ENCODE results near the gene TSC1. TPM values are rescaled to one million over a fixed set of nuclear protein-coding genes. Genes with fewer than 3 reads are reported as not detected.

Gene TSC1
- total and polyA plus RNA-seq, 2 donors (not counting 3 experiments of a cell fraction or from before 2014, with no cell fraction given) = 43.9 to 51.2 TPM

DNA sequence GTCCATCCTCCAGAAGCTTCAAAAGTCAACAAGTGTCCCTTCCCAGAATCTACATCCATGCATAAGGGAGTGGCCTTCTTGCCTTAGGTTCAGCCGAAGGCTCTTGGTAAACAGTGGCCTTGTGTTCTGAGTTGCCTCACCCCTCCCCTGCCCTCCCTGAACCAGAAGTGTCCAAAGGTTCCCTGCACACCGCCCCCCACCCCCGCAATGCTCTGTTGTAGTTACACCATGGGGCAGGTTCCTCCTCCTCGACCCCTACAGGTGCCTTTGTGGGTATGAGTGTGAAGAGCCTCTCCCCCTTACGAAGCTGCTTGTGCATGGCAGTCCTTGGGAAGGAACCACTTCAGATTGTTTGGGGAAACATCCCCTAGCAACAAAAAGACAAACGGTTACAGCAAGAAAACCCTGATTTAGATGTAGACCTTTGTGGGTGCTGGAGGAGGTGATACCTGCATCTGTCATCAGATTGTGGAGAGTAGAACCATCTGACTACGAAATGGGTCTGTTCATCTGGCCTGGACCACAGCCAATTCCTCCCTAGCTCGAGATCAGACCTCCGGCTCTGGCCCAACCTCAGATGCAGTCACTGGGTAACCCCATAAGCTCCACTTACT lies 58.6 kb downstream of the TSC1 start:
- Histone ChIP-seq H3K27me3 (ENCODE audit: control insufficient read depth in 2 of 2, insufficient read depth in 2 of 2, low read length in 2 of 2) (no peaks in the 10 kb centered on the region), H3K4me2 (ENCODE audit: insufficient read depth, low read length) (no peak overlapping the region), H3K36me3 (ENCODE audit: control insufficient read depth in 2 of 2, extremely low read depth in 1 of 2, insufficient read depth in 2 of 2, low read length in 2 of 2) (no peaks in the 10 kb centered on the region), H2AFZ (ENCODE audit: low read depth, low read length) (no peak overlapping the region), H3K79me2 (ENCODE audit: control insufficient read depth, insufficient read depth, low read length) (no peaks in the 10 kb centered on the region), H4K20me1 (replicated peaks; ENCODE audit: control insufficient read depth, extremely low read depth, insufficient read depth, low read length) (no peaks in the 10 kb centered on the region), H3K9me1 (replicated peaks; ENCODE audit: control insufficient read depth, extremely low read depth, insufficient read depth, low read length) (no peaks in the 10 kb centered on the region), H3K4me3 (replicated peaks in 1 of 3; ENCODE audit: insufficient read depth in 1 of 3, low read depth in 1 of 3, low read length in 3 of 3) (no peak overlapping the region), H3K9me3 (replicated peaks; ENCODE audit: control insufficient read depth, insufficient read depth, low read length) (no peaks in the 10 kb centered on the region), H3K27ac (ENCODE audit: insufficient read depth, low read depth, low read length) (no peak overlapping the region), H3K9ac (replicated peaks; ENCODE audit: extremely low read depth, insufficient read depth, low read length) (no peak overlapping the region), H3K4me1 (ENCODE audit: control insufficient read depth, extremely low read depth, insufficient read depth, low read length) (no peaks in the 10 kb centered on the region)
- intact Hi-C loops (cut with micrococcal nuclease) = no loop called here
- BruUV-seq (replicated peaks) = no TSS peak
- dilution Hi-C loops (cut with MboI; ENCODE audit: extremely low pct_ligation_motif_present, low sequenced_read_pairs) = no loop called here
- DNase-seq (ENCODE audit: low read depth, low spot score) (no peak), FAIRE-seq (no peak)
- TF ChIP-seq, protein P1, sequence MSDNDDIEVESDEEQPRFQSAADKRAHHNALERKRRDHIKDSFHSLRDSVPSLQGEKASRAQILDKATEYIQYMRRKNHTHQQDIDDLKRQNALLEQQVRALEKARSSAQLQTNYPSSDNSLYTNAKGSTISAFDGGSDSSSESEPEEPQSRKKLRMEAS (IDR thresholded peaks at IDR 0.05; ENCODE audit: insufficient read depth, insufficient read length) = no peak
- no peak for TF ChIP-seq JUN (IDR thresholded peaks at IDR 0.05; ENCODE audit: borderline replicate concordance, insufficient read depth, insufficient read length, low read depth)
- TF ChIP-seq POLR2A (IDR thresholded peaks at IDR 0.05; ENCODE audit: low read depth, low read length) = no peak
- TF ChIP-seq, protein P2, sequence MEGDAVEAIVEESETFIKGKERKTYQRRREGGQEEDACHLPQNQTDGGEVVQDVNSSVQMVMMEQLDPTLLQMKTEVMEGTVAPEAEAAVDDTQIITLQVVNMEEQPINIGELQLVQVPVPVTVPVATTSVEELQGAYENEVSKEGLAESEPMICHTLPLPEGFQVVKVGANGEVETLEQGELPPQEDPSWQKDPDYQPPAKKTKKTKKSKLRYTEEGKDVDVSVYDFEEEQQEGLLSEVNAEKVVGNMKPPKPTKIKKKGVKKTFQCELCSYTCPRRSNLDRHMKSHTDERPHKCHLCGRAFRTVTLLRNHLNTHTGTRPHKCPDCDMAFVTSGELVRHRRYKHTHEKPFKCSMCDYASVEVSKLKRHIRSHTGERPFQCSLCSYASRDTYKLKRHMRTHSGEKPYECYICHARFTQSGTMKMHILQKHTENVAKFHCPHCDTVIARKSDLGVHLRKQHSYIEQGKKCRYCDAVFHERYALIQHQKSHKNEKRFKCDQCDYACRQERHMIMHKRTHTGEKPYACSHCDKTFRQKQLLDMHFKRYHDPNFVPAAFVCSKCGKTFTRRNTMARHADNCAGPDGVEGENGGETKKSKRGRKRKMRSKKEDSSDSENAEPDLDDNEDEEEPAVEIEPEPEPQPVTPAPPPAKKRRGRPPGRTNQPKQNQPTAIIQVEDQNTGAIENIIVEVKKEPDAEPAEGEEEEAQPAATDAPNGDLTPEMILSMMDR (IDR thresholded peaks at IDR 0.05; ENCODE audit: extremely low read depth in 1 of 2, insufficient read depth in 1 of 2, low read depth in 1 of 2, low read length in 2 of 2) = no peak
- TF ChIP-seq MYC (IDR thresholded peaks at IDR 0.05; ENCODE audit: low read depth, low read length) = no peak
- TF ChIP-seq EZH2 (IDR thresholded peaks at IDR 0.05; ENCODE audit: borderline replicate concordance, low read depth, low read length, severe bottlenecking) = no peak
- TF ChIP-seq POLR2AphosphoS5 (IDR thresholded peaks at IDR 0.05; ENCODE audit: insufficient read depth, low read depth, low read length) = no peak
- no peak for TF ChIP-seq FOS (IDR thresholded peaks at IDR 0.05; ENCODE audit: borderline replicate concordance, insufficient read depth, low read length)
- no peak for TF ChIP-seq GATA2 (IDR thresholded peaks at IDR 0.05; ENCODE audit: insufficient read depth, insufficient read length, low read depth, low read length)
- POLR2A ChIA-PET = no interaction called here
- CTCF ChIA-PET = interaction anchor here (0.9 kb wide), 1 partner anchor 17 kb away, joined by 3 read pairs; no protein-coding TSS in a partner anchor
